Astrocyte (in vitro differentiated cells and primary cell): ENCODE results near the gene ZBTB8A. TPM values are rescaled to one million over a fixed set of nuclear protein-coding genes. Genes with fewer than 3 reads are reported as not detected.

Source experiments
- DNase-seq: peaks from one replicate; pipeline ENCODE4 v3.0.0-alpha.2; 2010; ENCODE audit warnings: low read depth
- FAIRE-seq: peaks from 2 replicates; lab custom pipeline; 2011; peaks lifted over from hg19 to GRCh38; lab: Jason Lieb, UNC
- H2AFZ ChIP-seq: 2 replicates; pipeline ENCODE4 v1.6.0; 2012; ENCODE audit warnings: low read depth, low read length, inconsistent platforms
- H3K27ac ChIP-seq: 2 replicates; pipeline ENCODE4 v1.5.1; 2011; ENCODE audit warnings: low read depth, low read length, inconsistent platforms
- H3K27me3 ChIP-seq: 2 replicates; pipeline ENCODE4 v1.6.0; 2011; ENCODE audit warnings: low read length, inconsistent platforms; ENCODE audit not compliant: insufficient read depth
- H3K36me3 ChIP-seq: 2 replicates; pipeline ENCODE4 v1.5.1; 2011; ENCODE audit warnings: low read length, inconsistent platforms; ENCODE audit not compliant: insufficient read depth
- H3K4me1 ChIP-seq: 2 replicates; pipeline ENCODE4 v1.5.1; 2011; ENCODE audit warnings: low read length, inconsistent platforms; ENCODE audit not compliant: insufficient read depth
- H3K4me2 ChIP-seq: 2 replicates; pipeline ENCODE4 v1.6.0; 2012; ENCODE audit warnings: low read length, inconsistent platforms
- H3K4me3 ChIP-seq: 2 replicates; pipeline ENCODE4 v1.5.1; 2011; ENCODE audit warnings: low read depth, mild to moderate bottlenecking, low read length, inconsistent platforms; ENCODE audit not compliant: insufficient read depth
- H3K79me2 ChIP-seq: 2 replicates; pipeline ENCODE4 v1.6.0; 2012; ENCODE audit warnings: mild to moderate bottlenecking, low read length, inconsistent platforms; ENCODE audit not compliant: insufficient read depth
- H3K9ac ChIP-seq: 2 replicates; pipeline ENCODE4 v1.6.0; 2012; ENCODE audit warnings: mild to moderate bottlenecking, low read length, inconsistent platforms
- H3K9me3 ChIP-seq: 2 replicates; pipeline ENCODE4 v1.5.1; 2012; ENCODE audit warnings: low read depth, mild to moderate bottlenecking, low read length, inconsistent platforms; ENCODE audit not compliant: insufficient read depth
- H4K20me1 ChIP-seq: 2 replicates; pipeline ENCODE4 v1.6.0; 2012; ENCODE audit warnings: low read length, inconsistent platforms; ENCODE audit not compliant: insufficient read depth
- H3K27ac Mint-ChIP-seq: one replicate; pipeline ENCODE4 v1.8.0; 2021; ENCODE audit warnings: mild to moderate bottlenecking, mixed read lengths; ENCODE audit not compliant: unreplicated experiment
- H3K27me3 Mint-ChIP-seq: one replicate; pipeline ENCODE4 v1.8.0; 2021; ENCODE audit warnings: low read depth, mixed read lengths; ENCODE audit not compliant: unreplicated experiment
- H3K36me3 Mint-ChIP-seq: one replicate; pipeline ENCODE4 v1.8.0; 2021; ENCODE audit warnings: low read depth, mixed read lengths; ENCODE audit not compliant: unreplicated experiment
- H3K4me1 Mint-ChIP-seq: one replicate; pipeline ENCODE4 v1.8.0; 2021; ENCODE audit warnings: low read depth, mixed read lengths; ENCODE audit not compliant: unreplicated experiment
- H3K4me3 Mint-ChIP-seq: one replicate; pipeline ENCODE4 v1.8.0; 2021; ENCODE audit warnings: mild to moderate bottlenecking, moderate library complexity, mixed read lengths; ENCODE audit not compliant: unreplicated experiment
- H3K9me3 Mint-ChIP-seq: one replicate; pipeline ENCODE4 v1.8.0; 2021; ENCODE audit warnings: mild to moderate bottlenecking, mixed read lengths; ENCODE audit not compliant: unreplicated experiment
- EZH2 ChIP-seq: IDR thresholded peaks from 2 replicates; pipeline ENCODE4 v1.6.1; 2012; ENCODE audit warnings: mild to moderate bottlenecking, low read length, inconsistent platforms; ENCODE audit not compliant: insufficient read depth
- total RNA-seq: library from RNA; stranded (reverse); gene quantifications from 2 replicates; pipeline ENCODE4 v1.2.1, GENCODE V29; 2021
- TF ChIP-seq, protein P1 (sequence below): IDR thresholded peaks from 2 replicates; pipeline ENCODE4 v1.5.1; 2011; ENCODE audit warnings: low read depth, mild to moderate bottlenecking, inconsistent platforms, low read length, moderate library complexity; ENCODE audit not compliant: insufficient read depth

The ZBTB8A gene
- total RNA-seq, 1 donor from 2014 or later = 5.6 TPM

DNA sequence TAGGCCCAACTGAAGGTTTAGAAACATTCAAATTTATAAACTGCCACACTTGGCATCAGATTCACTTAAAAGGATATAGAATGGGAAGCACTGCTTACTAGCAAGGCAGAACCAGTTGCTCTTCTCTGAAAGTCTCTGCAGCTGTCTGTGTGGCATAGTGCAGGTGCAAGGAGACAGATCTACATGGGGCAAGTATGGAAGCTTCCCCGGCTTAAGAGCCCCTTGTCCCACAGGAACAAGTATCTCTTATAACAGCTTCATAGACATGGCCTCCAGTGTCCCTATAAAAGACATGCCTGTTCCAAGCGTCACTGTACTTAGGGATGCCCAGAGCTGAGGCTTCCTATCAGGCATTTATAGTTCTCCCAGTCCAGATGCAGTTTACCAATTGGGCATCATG is 47.8 kb upstream of the ZBTB8A start:
- H3K27me3 Mint-ChIP-seq = no peaks in the 10 kb centered on the region
- Histone ChIP-seq H2AFZ (no peak overlapping the region), H4K20me1 (no peaks in the 10 kb centered on the region), H3K27ac (no peak overlapping the region), H3K4me2 (no peak overlapping the region), H3K79me2 (no peaks in the 10 kb centered on the region), H3K27me3 (no peaks in the 10 kb centered on the region), H3K4me1 (peaks cover 4% of the 10 kb centered on the region), H3K4me3 (no peak overlapping the region), H3K36me3 (no peaks in the 10 kb centered on the region), H3K9ac (no peak overlapping the region), H3K9me3 (no peaks in the 10 kb centered on the region)
- H3K4me3 Mint-ChIP-seq = no peak overlapping the region
- H3K36me3 Mint-ChIP-seq = no peaks in the 10 kb centered on the region
- no peak overlapping the region for H3K27ac Mint-ChIP-seq
- FAIRE-seq (no peak), DNase-seq (no peak)
- TF ChIP-seq EZH2 = no peak
- TF ChIP-seq, protein P1, sequence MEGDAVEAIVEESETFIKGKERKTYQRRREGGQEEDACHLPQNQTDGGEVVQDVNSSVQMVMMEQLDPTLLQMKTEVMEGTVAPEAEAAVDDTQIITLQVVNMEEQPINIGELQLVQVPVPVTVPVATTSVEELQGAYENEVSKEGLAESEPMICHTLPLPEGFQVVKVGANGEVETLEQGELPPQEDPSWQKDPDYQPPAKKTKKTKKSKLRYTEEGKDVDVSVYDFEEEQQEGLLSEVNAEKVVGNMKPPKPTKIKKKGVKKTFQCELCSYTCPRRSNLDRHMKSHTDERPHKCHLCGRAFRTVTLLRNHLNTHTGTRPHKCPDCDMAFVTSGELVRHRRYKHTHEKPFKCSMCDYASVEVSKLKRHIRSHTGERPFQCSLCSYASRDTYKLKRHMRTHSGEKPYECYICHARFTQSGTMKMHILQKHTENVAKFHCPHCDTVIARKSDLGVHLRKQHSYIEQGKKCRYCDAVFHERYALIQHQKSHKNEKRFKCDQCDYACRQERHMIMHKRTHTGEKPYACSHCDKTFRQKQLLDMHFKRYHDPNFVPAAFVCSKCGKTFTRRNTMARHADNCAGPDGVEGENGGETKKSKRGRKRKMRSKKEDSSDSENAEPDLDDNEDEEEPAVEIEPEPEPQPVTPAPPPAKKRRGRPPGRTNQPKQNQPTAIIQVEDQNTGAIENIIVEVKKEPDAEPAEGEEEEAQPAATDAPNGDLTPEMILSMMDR = no peak
- no peaks in the 10 kb centered on the region for H3K9me3 Mint-ChIP-seq
- peaks cover 9% of the 10 kb centered on the region for H3K4me1 Mint-ChIP-seq

DNA sequence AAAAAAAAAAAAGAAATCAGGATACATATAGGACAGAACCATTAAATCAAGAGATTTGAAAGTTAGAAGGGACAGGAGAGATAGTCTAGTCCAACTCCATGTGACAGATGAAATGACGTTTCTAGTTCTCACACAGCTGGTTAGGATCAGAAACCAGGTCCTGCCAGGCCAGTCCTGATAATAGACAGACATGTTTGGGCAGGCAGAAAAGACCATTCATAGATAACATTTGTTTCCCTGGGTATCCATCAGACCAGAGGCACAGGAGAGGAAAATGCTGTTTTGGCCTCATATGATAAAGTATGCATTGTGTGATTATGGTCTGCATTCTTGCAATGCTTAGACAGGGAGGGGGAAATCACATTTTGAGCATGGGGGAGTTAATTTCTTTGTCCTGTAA is 45.0 kb upstream of the ZBTB8A start:
- Histone ChIP-seq H3K36me3 (no peaks in the 10 kb centered on the region), H3K27ac (no peak overlapping the region), H4K20me1 (no peaks in the 10 kb centered on the region), H3K4me3 (no peak overlapping the region), H3K4me1 (peaks cover 4% of the 10 kb centered on the region), H3K4me2 (no peak overlapping the region), H3K79me2 (no peaks in the 10 kb centered on the region), H3K9me3 (no peaks in the 10 kb centered on the region), H3K9ac (no peak overlapping the region), H2AFZ (peak overlapping the region; percentile 22), H3K27me3 (no peaks in the 10 kb centered on the region)
- H3K27me3 Mint-ChIP-seq = peaks cover 3% of the 10 kb centered on the region
- TF ChIP-seq EZH2 = no peak
- TF ChIP-seq, protein P1 = no peak
- no peaks in the 10 kb centered on the region for H3K9me3 Mint-ChIP-seq
- H3K27ac Mint-ChIP-seq = peak overlapping the region; percentile 70
- no peak for FAIRE-seq
- peaks cover 9% of the 10 kb centered on the region for H3K4me1 Mint-ChIP-seq
- H3K4me3 Mint-ChIP-seq = no peak overlapping the region
- peak; percentile 75 for DNase-seq
- H3K36me3 Mint-ChIP-seq = no peaks in the 10 kb centered on the region

DNA sequence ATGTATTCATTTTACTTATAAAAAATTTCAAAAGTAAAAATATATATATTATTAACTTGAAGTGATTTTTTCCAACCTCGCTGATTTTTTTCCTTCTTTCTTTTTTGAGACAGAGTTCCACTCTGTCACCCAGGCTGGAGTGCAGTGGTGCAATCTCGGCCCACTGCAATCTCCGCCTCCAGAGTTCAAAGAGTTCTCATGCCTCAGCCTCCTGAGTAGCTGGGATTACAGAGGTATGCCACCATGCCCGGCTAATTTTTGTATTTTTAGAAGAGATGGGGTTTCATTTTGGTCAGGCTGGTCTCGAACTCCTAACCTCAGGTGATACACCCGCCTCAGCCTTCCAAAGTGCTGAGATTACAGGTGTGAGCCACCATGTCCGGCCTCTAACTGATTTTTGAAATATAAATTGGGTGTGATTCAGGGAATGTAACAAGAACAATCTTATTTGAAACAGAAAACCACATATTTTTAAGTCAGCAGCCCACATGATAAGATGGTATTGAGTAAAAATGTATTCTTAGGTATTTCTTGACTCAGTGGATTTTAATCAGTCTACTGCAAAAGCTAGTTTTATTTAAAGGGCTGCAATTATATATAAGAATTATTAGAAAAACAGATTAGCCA is 44.4 kb upstream of the ZBTB8A start:
- TF ChIP-seq EZH2 = no peak
- TF ChIP-seq, protein P1 = no peak
- Histone ChIP-seq H3K36me3 (no peaks in the 10 kb centered on the region), H4K20me1 (no peaks in the 10 kb centered on the region), H3K4me1 (peaks cover 4% of the 10 kb centered on the region), H3K9me3 (no peaks in the 10 kb centered on the region), H3K9ac (no peak overlapping the region), H2AFZ (no peak overlapping the region), H3K4me3 (no peak overlapping the region), H3K27me3 (no peaks in the 10 kb centered on the region), H3K79me2 (no peaks in the 10 kb centered on the region), H3K27ac (no peak overlapping the region), H3K4me2 (no peak overlapping the region)
- peaks cover 7% of the 10 kb centered on the region for H3K4me1 Mint-ChIP-seq
- DNase-seq (no peak), FAIRE-seq (no peak)
- H3K9me3 Mint-ChIP-seq = no peaks in the 10 kb centered on the region
- H3K27ac Mint-ChIP-seq = peak overlapping the region; percentile 72
- no peaks in the 10 kb centered on the region for H3K36me3 Mint-ChIP-seq
- H3K4me3 Mint-ChIP-seq = no peak overlapping the region
- H3K27me3 Mint-ChIP-seq = peaks cover 3% of the 10 kb centered on the region
